ENCODE results near the gene TOB1.
A peak's percentile ranks its signal among the peaks of the same experiment; 100 is the strongest.

Gene TOB1, protein sequence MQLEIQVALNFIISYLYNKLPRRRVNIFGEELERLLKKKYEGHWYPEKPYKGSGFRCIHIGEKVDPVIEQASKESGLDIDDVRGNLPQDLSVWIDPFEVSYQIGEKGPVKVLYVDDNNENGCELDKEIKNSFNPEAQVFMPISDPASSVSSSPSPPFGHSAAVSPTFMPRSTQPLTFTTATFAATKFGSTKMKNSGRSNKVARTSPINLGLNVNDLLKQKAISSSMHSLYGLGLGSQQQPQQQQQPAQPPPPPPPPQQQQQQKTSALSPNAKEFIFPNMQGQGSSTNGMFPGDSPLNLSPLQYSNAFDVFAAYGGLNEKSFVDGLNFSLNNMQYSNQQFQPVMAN

DNA sequence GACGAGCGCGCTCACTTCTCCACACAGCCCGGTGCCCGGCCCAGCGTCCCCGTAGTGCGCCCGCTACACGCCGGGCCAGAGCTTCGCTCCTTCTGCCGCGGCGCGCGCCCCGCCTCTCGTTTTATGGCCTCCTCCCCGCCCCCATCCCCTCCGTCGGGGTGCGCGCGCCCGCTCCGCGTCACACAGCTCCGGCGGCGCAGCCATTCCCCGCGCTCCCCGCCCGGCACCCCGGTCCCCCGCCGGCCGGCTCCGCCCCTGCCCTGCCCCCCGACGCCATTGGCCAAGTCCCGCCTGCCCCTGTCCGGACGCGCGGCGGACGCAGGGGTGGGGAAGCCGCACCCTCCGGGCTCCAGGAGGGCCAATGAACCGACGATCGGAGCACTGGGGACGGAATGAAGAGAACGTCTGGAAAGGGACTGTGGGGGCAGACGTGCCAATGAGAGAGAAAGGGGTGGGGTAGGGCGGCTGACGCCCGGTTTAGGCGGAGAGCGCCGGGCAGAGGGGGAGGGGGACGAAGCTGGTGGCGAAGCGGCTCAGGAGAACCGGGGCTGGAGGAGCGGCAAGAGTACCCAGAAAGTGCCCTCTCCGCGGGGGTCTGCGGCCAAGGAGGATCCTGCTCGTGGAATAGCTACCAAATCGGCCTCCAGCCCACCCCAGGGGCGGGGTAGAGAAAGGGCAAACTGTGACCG is at the start of gene TOB1:
TSS of gene TOB1 (minus strand) at position 94 of the 689 bp plus-strand sequence. CDS start 2,337 bp downstream, outside the sequence.
- DNase-seq = peak; percentile 98

DNA sequence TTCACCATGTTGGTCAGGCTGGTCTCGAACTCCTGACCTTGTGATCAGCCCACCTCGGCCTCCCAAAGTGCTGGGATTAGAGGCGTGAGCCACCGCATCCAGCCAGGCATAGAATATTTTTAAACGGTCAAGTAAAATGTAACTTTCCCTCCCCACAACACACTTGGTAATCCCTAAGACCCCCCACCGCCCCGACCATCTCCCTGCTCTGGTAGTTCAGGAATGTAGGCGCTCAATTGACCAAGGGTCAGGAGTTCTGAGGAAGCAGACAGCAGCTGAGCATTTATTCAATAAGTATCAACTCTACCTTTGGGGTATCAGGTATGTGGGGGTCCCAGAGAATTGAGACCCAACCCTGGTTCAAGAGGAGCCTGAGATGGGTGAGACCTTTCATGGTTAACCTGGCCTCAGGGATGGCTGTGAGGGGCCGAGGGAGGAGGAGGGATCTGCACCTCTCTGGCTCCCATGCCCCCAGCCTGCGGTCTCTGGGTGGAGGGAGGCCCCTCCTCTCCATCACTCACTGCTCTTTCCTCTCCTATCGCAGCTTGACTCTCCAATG is 48.4 kb upstream of the TOB1 start:
- DNase-seq = no peak

DNA sequence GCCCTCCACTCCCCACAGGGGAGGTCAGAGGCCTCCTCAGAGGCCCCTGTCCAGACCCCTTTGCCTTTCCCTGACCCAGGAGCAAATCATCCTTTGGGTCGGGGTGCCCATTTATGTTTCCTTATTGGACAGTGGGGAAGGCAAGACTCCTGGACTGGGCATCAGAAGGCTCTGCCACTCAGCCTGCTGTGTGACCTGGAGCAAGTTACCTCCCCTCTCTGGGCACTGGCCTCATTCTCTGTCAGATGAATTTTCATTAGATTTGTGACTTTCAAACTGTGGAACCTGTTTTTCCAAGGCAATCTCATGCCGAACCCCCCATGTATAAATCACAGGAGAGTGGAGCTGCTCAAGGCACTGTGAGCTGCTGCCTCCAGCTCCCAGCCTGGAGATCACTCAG is 47.0 kb upstream of the TOB1 start:
- DNase-seq = no peak

DNA sequence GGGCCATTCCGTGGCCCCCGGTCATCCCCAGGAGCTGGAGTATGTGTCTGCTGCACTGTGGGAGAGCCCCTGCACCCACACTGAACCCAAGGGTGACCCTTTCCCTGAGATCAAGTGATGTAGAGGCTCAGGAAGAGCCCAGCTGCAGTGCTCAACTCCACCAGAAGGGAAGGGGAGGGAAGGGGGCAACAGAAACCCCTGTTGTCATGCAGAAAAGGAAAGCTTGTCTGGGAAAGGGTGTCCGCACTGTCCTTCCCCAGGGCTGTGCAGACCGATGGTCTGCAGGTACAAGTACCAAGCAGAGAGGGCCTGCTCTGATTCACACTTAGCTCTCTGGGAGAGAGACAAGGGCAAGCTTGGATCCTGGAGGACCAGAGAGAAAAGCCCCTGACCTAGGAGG is 45.7 kb upstream of the TOB1 start:
- DNase-seq = no peak

DNA sequence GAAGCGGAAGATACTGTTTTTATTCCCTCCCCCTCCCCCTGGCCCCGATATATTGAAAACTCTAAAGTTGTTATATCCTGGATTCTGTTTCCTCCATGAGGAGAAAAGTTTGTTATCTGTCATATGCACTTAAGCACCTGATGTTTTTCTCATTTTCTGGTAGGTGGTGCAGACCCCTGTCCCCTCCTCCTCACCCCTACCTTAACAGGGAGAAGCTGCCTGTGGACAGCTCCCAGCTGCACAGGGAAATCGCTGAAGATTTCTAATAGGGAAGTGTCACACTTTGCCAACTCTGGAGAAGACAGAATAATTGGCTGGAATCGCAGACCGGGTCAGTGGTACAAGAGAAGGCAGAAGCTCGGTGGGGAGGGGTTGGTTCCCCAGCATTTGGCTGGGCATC is 45.3 kb upstream of the TOB1 start:
- DNase-seq = no peak

DNA sequence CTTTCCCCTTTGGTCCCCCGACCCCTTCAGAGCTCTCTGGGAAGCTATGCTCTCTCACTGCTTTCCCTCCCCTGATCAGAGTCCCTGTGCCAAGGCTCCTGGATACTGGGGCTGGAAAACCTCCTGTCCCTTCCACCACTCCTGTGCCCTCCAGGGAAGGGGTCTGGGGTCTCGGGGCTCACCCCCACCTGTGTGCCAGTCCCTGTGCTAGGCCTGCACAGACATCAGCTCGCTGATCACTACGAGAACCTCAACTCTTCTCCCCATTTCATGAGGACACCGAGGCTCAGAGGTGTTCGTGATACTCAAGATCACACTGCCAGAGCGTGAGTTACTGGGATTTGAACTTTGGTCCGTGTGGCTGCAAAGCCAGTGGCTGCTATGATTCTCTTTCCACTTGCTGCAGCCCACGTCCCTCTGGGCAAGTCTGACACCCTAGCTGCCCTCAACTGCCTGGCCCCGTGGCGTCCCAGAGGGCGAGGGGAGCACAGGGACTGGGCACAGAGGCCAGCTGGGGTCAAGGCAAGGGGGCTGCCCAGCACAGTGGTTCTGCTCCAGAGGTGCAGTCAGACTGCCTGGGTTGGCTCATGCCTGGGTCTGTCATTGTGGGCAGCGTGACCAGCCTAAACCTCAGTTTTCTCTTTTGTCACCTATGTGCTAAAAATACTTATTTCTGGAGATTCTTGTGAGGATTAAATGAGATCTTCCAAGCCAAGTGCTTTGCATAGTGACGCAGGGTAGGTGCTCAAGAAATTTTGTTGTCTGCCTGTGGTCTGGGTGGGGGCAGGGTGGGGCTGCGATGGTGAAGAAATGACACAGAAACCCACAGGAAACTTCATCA is 43.8 kb upstream of the TOB1 start:
- DNase-seq = no peak

DNA sequence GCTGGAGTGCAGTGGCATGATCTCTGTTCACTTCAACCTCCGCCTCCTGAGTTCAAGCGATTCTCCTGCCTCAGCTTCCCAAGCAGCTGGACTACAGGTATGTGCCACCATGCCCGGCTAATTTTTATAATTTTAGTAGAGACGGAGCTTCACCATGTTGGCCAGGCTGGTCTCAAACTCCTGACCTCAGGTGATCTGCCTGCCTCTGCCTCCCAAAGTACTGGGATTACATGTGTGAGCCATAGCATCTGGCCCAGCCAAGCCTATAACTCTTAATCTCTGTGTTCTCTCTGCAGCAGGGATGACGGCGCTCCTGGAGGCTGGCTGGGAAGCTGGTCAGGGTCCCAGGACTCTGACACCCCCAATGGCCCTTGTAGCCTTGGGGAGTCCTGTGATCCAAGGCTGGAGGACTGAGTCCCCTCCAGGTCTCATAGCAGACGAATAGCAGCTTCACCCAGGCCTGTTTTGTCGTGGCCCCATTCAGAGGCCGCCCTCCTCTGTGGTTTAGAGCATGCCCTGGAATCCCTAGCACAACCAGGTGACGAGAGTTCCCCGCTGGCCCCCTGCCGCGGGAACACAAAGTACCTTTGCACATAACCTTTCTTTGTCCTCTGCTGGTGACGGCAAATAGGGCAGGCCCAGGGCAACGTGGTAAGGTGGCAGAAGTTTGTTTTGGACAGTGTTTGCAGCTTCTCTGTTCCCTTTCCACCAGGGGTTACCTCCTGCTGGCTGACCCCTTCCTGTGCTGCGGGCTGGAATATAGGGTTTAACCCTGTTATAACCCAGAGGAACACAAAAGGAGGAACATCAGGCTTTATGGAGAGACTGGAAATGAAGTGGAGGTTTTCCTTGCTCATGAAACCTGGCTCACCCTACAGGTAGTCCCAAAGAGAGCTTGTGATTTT is 43.0 kb upstream of the TOB1 start:
- DNase-seq = no peak

DNA sequence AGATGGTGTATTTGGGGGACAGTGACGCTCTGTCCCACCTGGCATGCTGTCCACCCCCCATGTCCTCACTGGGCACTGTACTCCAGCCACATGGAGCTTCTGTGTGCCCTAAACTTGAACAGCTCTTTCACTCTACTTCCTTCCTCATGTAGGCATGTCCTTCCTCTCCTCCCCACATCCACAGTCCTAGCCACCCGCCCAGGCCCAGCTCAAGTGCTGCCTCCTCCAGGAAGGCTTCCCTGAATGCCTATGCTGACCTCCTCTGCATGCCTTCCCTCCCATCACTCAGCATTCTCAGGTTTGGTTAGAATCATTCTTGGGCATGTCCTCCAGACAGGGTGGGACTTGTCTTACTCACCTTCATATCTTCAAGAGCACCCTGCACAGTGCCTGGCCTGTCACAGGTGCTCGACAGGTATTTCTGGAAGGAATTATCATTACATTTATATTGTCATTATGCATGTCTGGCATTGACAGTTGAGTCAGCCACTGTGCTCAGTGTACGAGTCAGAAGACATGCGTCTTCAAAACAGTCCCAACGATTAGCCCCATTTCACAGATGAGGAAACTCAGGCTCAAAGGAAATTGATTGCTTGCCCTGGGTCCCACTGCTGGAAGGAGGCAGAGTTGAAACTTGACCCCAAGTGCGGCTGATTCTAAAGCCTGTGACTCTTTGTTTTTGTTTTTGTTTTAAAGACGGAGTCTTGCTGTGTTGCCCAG is 42.1 kb upstream of the TOB1 start:
- no peak for DNase-seq

DNA sequence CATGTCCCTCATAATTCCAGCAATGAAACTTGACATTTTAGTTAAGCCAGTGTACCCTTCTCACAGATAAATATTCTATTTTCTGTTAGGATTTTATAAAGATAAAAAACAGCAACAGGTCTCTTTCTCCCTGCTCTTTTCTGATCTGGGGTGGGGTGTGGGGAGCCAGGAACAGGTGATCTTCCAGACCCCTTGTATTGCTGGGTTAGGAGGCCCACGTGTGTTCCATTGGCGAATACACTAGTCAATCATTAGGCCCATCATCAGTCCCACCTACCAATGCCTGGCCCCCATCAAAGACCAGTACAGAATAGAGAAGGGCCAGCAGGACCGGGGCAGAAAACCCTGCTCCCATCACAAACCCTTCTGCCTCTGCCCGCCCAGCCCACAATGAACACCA is 40.3 kb upstream of the TOB1 start:
- DNase-seq = no peak

DNA sequence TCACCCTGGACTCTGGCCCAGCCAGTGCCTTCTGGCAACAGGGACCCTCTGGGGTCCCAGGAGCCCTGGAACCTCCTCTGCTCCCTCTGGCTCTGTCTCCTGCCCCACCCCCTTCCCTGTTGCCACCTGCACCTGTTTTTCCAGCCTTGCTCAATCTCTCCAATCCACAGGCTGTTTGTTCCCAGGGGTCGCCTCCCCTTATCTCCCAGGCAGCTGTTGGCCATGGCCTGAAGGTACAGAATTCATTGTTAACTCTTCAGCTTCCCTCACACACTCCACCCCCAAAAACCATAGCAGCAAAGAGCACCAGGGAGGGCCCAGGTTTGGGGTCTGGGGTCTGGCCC is 39.3 kb upstream of the TOB1 start:
- DNase-seq = no peak

DNA sequence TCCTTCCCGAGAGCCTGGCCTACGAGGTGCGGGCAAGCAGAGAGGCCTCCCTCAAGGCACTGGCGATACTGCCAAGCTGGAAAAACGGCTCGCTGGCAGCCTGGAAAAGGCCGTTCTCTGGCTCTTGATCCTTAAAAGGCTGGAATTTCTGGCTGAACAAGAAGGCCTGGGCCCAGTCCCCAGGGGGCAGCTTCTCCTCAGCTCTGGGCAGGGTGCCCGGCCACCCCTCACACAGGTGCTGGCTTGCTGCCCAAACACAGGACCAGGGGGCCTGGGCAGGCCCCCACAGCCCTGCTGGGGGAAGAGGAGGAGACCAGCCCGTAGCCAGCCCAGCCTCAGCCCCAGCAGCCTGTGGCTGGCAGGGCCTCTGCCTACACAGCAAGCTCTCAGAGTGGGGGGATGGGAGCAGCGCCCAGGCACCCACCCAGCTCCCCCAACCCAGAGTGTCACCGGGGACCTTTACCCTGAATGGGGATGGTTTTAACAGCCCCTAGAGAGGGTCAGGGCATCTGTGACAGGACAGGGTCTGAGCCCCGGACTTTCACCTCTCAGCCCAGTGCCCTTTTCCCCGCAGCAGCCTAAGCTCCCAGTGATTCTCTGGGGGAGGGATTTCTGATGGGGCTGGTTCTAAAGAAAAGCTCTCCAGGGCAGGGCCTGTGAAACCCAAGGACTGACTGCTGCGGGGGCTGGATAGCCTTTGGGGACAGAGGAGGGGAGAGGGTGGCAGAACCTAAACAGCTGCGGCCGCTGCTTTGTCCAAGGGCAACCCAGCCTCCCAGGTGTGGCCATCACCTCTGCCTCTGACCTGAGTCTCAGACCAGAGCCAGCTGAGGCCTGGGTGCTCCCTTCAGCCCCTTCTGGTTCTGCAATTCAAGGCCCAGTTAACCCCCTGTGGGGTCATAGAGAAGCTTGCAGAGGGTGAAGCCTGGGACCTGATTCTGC is 38.6 kb upstream of the TOB1 start:
- peak; percentile 81 for DNase-seq

DNA sequence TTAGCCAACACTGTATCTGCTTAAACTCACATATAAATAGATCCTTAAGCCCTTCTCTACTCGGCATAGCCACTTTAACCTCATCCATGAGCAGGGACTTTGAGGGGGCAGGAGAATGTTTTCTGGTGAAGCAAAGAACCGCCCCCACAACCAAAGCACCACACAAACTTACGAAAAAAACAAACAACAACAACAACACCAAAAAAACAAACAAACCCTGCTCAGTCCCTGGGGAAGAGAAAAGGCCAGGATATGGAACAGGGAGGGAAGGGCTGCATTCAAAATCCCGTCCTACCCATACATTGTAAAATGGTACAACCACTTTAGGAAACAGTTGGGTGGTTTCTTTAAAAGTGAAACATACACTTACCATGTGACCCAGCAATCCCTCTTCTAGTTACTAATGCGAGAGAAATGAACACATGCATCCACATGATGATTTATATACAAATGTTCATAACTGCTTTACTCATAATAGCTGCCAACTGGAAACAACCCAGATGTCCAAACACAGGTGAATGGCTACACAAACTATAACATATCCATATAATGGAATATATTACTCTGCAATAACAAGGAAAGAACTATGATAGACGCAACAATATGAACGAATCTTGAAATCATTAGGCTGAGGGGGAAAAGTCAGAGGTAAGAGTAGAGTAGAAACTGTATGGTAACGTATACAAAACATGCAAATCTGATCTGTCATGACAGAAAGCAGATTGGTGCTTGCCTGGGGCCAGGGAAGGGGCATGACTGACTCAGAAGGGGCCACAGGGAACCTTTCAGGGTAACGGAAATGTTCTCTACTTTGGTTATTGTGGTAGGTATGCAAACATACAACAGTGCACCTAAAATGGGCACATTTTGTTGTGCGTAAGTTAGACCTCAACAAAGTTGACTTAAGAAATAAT is 37.7 kb upstream of the TOB1 start:
- DNase-seq = no peak

DNA sequence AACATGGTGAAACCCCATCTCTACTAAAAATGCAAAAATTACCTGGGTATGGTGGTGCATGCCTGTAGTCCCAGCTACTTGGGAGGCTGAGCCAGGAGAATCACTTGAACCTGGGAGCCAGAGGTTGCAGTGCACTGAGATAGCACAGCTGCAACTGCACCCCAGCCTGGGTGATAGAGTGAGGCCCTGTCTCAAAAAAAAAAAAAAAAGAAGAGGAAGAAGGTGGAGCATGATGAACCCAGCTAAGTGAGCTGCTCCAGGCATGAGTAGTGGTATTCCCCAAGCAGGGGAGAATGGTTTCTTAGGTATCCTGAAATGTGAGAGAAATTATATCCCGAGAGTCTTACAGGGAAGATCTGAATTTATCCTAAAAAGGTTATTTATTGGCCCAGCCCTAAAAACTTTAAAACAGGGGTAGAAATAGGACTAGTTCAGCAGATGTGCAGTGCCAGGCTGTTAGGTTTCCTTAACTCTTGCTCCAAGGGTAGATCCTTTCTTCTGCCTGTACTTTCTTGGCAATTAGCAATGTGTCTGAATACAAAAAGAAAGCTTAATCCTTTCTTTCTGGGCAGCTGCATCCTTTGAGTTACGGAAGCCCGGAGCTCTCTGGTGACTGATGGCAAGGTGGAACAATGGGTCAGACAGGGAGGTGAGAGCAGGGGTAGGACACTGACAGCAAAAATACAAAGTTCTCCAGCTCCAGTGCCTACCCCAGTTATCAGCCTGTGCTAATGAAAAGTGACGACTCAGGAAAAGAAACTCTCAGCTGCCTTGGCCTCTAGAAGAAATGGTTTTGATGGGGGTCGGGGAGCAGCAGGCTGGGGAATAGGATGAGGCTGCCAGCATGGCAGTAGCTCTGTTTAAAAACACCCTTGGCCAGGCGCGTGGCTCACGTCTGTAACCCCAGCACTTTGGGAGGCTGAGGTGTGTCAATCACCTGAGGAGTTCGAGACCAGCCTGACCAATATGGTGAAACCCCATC is 36.5 kb upstream of the TOB1 start:
- DNase-seq = no peak

DNA sequence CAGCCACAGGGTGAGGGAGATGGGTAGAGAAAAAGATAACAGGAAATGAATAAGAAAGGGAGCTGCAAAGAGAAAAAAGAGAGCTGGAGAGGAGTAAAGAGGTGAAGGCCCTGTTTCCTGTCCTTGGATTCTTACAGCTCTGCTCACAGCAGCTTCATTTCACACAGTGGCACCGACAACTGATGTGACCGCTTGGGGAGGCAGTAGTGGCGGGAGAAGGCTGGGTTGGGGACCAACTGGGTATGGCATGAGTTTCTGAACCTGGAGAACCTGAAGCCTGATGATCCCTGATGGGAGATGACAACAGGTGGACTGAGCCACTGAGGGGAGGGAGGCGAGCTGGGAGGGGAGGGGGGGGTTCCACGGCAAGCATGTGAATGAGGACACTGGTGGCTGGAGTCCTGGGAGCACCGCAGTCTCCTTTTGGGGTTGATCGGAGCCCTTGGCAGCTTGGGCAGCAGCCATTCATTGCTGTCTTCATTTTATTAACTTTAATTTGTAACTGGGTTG is 34.3 kb upstream of the TOB1 start:
- no peak for DNase-seq

DNA sequence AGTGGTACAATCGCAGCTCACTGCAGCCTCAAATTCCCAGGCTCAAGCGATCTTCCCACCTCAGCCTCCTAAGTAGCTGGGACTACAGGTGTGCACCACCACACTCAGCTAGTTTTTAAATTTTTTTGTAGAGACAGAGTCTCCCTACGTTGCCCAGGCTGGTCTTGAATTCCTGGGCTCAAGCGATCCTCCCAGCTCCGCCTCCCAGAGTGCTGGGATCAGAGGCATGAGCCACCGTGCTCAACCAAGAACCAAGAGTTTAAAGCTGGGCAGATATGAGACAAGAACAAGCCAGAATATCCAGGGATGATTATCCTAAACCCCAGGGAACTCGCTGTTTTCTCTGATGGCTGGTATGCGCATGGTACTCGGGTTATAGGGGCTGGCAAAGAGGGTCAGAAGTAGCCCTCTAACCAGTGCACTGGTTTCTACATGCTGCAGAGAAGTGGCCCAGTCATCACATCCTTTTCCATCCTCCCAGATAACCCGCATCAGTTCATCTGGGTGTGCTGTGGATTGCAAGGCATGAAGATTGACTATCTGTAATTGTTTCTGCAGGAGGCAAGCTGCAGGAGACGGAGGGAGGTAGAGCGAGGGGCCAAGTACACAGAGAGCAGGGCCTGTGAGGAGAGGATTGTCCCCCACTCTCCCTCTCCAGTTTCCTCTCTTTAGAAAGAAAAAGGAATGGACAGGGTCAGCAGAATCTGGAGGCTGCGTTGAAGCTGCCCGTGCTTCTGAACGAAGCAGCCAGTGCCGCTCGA is 33.6 kb upstream of the TOB1 start:
- DNase-seq = no peak

DNA sequence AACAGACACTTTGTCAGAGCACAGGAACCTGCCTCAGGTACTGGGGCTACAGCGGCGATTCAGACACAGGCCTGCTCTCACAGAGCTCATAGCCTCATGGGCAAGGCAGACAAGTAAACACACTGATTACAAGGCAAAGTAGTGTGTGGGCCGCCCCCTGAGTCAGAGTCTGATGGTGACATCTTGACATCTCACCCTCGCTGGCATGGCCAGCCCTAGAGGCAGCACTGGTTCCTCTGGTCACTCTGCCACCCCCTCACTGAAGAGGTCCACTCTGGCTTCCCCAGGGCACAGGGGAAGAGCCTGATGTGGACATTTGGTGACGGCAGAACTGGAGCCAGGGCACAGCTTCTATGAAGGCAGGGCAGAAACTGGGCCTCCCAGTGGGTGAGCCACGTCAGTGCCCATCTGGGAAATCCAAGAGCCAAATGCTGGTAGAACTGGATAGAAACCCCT is 32.9 kb upstream of the TOB1 start:
- DNase-seq = no peak

All from midbrain (tissue), 1 donor.